Prostate gland (tissue), 2 donors: Measurements from ENCODE around the gene ACOT2.

Experiments
- CTCF ChIP-seq, 4 experiments: fragments of 200-600 bp in 2 of 4; fragments of 450-650 bp in 2 of 4; sonication (generic) in 2 of 4; IDR thresholded peaks; 1 replicate in 3 of 4; 2 replicates in 1 of 4; pipeline ENCODE4 v1.5.1; 2016 to 2019; ENCODE audit warnings: antibody characterized with exemption in 4 of 4, mild to moderate bottlenecking in 2 of 4, moderate library complexity in 2 of 4
- POLR2AphosphoS5 ChIP-seq: sonication (generic); formaldehyde crosslinking; IDR thresholded peaks from one replicate; pipeline ENCODE4 v1.6.1; 2017; ENCODE audit warnings: antibody characterized with exemption

- TF ChIP-seq CTCF (IDR thresholded peaks at IDR 0.05) (no peak), POLR2AphosphoS5 (no peak)
Observed at GRCh38 chr14:73589116-73589515, 20.1 kb downstream of the ACOT2 start.
